CD4-positive, alpha-beta T cell treated with Interleukin-6 at 100 ng/mL for 8 hours (primary cell): ENCODE results near the gene BRD4.

ENCODE experiments used
- DNase-seq: peaks from one replicate; pipeline ENCODE4 v3.0.0-alpha.2; 2020; ENCODE audit warnings: mixed read lengths, low spot score

BRD4 gene

GRCh38 chr19:15313649-15314279, 18.6 kb downstream of the BRD4 start:
- no peak for DNase-seq

- no peak for DNase-seq
These were observed 25.2 kb downstream of the BRD4 start for GRCh38 chr19:15307169-15307568.

- DNase-seq = no peak
These were observed 26.6 kb downstream of the BRD4 start for GRCh38 chr19:15305582-15306334.

GRCh38 chr19:15304140-15304705, 28.1 kb downstream of the BRD4 start:
- DNase-seq = no peak

GRCh38 chr19:15303105-15303780, 29.1 kb downstream of the BRD4 start:
- DNase-seq = no peak

GRCh38 chr19:15300533-15301197, 31.7 kb downstream of the BRD4 start:
- DNase-seq = no peak

GRCh38 chr19:15299568-15300409, 32.5 kb downstream of the BRD4 start:
- DNase-seq = no peak

- no peak for DNase-seq
These were observed 33.3 kb downstream of the BRD4 start for GRCh38 chr19:15298847-15299567.

- no peak for DNase-seq
These were observed 34.7 kb downstream of the BRD4 start for GRCh38 chr19:15297416-15298224.

GRCh38 chr19:15296841-15297415, 35.4 kb downstream of the BRD4 start:
- no peak for DNase-seq

GRCh38 chr19:15296353-15296752, 36.0 kb downstream of the BRD4 start:
- no peak for DNase-seq

- no peak for DNase-seq
These were observed 37.8 kb downstream of the BRD4 start for GRCh38 chr19:15294561-15294990.

- DNase-seq = no peak
These were observed 38.4 kb downstream of the BRD4 start for GRCh38 chr19:15293781-15294491.

- DNase-seq = no peak
These were observed 39.3 kb downstream of the BRD4 start for GRCh38 chr19:15292847-15293582.

GRCh38 chr19:15292140-15292539, 40.2 kb downstream of the BRD4 start:
- no peak for DNase-seq

- no peak for DNase-seq
These were observed 40.8 kb downstream of the BRD4 start for GRCh38 chr19:15291548-15292021.

- DNase-seq = no peak
These were observed 41.2 kb downstream of the BRD4 start for GRCh38 chr19:15291089-15291488.

GRCh38 chr19:15290166-15290565, 42.2 kb downstream of the BRD4 start:
- DNase-seq = no peak
